GM19468 (cell line): ENCODE data around the gene KRTAP4-2.
"Not testable (repeated sequence)": the region's sequence is repeated elsewhere in the genome, so short reads cannot be mapped to it uniquely, and the experiment has no call there.

ENCODE experiments used
- ATAC-seq: cut with Tn5 transposase; IDR thresholded peaks from one replicate; pipeline ENCODE4 v1.9.1; 2021; ENCODE audit warnings: mild to moderate bottlenecking, moderate library complexity, moderate number of reproducible peaks; ENCODE audit not compliant: unreplicated experiment; ENCODE audit errors: extremely low read depth

The KRTAP4-2 gene

DNA sequence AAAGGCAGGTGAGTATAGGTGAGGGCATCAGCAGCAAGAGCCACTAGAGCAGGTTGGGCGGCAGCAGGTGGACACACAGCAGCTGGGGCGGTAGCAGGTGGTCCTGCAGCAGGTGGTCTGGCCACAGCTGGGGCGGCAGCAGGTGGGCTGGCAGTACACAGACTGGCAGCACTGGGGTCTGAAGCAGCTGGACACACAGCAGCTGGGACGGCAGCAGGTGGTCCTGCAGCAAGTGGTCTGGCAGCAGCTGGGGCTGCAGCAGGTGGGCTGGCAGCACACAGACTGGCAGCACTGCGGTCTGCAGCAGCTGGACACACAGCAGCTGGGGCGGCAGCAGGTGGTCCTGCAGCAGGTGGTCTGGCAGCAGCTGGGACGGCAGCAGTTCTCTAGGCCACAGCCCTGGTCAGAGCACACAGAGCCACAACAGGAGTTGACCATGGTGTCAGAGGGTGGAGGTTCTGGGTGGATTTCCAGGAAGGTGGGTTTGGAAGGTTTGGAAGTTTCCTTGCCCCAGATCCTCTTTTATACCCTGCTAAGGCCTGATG lies at the start of gene KRTAP4-2:
Gene KRTAP4-2 (minus strand): TSS at position 495 of the 545 bp plus-strand sequence. CDS start 57 bp downstream, at position 438.
- ATAC-seq = no peak

DNA sequence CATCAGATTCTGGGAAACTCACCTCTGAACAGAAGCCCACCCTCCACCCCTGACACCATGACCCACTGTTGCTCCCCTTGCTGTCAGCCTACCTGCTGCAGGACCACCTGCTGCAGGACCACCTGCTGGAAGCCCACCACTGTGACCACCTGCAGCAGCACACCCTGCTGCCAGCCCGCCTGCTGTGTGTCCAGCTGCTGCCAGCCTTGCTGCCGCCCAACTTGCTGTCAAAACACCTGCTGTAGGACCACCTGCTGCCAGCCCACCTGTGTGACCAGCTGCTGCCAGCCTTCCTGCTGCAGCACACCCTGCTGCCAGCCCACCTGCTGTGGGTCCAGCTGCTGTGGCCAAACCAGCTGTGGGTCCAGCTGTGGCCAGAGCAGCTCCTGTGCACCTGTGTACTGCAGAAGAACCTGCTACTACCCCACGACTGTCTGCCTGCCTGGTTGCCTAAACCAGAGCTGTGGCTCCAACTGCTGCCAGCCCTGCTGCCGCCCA lies 48.6 kb upstream of the KRTAP4-2 start, which contains the start of gene KRTAP9-2:
Gene KRTAP9-2 (plus strand): TSS at position 51 of the 498 bp plus-strand sequence. CDS start 7 bp downstream, at position 58.
- not testable (repeated sequence) for ATAC-seq

DNA sequence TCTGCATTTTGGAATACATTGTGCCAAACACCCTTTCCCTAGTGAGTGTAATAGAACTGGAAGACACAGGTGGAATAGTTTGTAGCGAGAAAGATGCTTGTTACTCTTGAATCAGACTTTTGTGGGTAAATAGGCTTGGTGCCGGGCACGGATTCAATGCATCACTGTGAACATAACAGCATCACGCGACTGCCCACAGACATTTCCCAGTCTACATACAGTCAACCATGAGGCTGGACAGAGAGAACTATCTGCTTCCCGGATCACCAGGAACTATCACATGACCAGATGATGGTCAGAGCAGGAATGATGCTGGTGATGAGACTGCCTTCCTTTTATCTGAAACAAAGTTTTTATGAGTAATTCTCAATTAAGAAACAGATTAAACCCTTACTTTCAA lies 48.0 kb upstream of the KRTAP4-2 start:
- ATAC-seq = no peak

DNA sequence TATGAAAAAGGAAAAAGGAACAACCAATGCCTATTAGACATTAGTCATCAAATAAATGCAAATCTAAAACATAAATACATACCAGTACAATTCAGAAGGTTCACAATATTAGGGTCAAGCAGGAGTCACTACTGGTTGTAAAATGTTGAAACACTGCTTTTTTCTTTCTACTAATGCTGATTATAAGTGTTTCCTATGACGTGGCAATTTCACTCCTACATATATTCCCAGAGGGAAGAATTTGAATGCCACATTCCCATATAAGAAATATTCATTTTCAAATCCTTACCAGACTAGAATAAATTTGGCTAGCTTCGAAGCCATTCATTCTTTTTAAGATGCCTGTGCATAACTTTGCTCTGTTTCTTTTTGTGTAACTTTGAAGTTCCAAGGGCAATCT lies 45.8 kb upstream of the KRTAP4-2 start:
- ATAC-seq = no peak

DNA sequence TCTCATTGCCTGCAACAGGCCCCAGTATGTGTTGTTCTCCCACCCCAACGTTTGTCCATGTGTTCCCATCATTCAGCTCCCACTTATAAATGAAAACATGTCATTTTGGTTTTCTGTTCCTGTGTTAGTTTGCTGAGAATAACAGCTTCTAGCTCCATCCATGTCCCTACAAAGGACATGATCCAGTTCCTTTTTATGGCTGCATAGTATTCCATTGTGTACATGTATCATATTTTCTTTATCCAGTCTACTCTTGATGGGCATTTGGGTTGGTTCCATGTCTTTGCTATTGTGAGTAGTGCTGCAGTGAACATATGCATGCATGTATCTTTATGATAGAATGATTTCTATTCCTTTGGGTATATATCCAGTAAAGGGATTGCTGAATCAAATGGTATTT lies 37.7 kb upstream of the KRTAP4-2 start:
- ATAC-seq = no peak

- no peak for ATAC-seq
Observed at GRCh38 chr17:41212524-41213169, 34.6 kb upstream of the KRTAP4-2 start.

DNA sequence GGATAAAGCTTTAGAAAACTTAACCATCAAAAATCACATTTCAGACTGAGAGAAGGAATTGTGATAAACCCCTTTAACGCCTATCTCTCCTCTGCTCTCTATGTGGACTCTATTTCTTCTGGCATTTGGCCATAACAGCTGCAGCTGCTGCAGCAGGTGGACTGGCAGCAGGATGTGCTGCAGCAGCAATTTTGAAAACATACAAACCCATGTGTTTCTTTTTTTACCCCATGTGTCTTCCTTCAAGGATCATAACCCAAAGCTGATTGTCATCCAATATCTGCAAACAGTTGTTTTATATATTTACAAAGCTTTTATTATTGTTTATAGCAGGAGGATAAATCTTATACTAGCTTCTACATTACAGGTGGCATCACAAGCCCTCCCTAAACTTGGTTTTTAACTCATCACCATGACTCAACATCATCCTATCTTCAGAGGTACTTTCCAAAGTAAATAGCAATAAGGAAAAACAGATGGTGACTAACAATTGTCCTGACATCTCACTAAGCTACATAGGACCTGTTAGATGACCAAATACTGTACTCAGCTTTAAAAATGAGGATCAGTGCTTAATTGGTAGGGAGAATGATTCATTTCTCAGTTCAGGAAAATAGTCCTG lies 33.9 kb upstream of the KRTAP4-2 start:
- no peak for ATAC-seq

GRCh38 chr17:41199421-41200078 lies 21.5 kb upstream of the KRTAP4-2 start:
- no peak for ATAC-seq

- ATAC-seq = no peak
Observed at GRCh38 chr17:41196068-41196467, 18.0 kb upstream of the KRTAP4-2 start.

DNA sequence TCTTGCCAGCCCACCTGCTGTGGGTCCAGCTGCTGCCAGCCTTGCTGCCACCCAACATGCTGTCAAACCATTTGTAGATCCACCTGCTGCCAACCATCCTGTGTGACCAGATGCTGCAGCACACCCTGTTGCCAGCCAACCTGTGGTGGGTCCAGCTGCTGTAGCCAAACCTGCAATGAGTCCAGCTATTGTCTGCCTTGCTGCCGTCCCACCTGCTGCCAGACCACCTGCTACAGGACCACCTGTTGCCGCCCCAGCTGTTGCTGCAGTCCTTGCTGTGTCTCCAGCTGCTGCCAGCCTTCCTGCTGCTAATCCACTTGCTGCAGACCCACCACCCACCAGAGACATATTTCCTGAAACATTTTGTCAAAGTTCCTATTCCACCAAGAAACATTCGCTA lies 12.3 kb upstream of the KRTAP4-2 start:
- ATAC-seq = no peak

DNA sequence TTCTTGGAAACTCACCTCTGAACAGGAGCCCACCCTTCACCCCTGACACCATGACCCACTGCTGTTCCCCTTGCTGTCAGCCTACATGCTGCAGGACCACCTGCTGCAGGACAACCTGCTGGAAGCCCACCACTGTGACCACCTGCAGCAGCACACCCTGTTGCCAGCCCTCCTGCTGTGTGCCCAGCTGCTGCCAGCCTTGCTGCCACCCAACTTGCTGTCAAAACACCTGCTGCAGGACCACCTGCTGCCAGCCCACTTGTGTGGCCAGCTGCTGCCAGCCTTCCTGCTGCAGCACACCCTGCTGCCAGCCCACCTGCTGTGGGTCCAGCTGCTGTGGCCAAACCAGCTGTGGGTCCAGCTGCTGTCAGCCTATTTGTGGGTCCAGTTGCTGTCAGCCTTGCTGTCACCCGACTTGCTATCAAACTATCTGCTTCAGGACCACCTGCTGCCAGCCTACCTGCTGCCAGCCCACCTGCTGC lies 11.9 kb upstream of the KRTAP4-2 start, which contains the start of gene KRTAP9-1:
Gene KRTAP9-1 (plus strand): TSS at position 51 of the 482 bp plus-strand sequence. CDS start 0 bp downstream, at position 51.
- not testable (repeated sequence) for ATAC-seq

- ATAC-seq = no peak
Observed at GRCh38 chr17:41186872-41187271, 8.9 kb upstream of the KRTAP4-2 start.

- no peak for ATAC-seq
Observed at GRCh38 chr17:41185001-41185400, 7.0 kb upstream of the KRTAP4-2 start.

DNA sequence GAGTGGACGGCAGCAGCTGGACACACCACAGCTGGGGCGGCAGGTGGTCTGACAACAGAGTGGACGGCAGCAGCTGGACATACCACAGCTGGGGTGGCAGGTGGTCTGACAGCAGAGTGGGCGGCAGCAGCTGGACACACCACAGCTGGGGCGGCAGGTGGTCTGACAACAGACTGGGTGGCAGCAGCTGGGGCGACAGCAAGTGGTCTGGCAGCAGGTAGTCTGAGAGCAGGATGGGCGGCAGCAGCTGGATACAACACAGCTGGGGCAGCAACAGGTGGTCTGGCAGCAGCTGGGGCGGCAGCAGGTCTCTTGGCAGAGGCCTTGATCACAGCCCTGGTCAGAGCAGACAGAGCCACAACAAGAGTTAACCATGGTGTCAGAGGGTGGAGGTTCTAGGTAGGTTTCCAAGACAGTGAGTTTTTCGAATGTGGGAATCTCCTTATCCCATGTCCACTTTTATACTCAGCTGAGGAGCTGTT lies 6.5 kb upstream of the KRTAP4-2 start, which contains the start of gene KRTAP4-1:
Gene KRTAP4-1 (minus strand): TSS at position 432 of the 482 bp plus-strand sequence. CDS start 57 bp downstream, at position 375.
- ATAC-seq = no peak

GRCh38 chr17:41178843-41179616 lies 1.0 kb upstream of the KRTAP4-2 start:
- no peak for ATAC-seq

- ATAC-seq = no peak
Observed at GRCh38 chr17:41178341-41178740, 320 bp upstream of the KRTAP4-2 start.

DNA sequence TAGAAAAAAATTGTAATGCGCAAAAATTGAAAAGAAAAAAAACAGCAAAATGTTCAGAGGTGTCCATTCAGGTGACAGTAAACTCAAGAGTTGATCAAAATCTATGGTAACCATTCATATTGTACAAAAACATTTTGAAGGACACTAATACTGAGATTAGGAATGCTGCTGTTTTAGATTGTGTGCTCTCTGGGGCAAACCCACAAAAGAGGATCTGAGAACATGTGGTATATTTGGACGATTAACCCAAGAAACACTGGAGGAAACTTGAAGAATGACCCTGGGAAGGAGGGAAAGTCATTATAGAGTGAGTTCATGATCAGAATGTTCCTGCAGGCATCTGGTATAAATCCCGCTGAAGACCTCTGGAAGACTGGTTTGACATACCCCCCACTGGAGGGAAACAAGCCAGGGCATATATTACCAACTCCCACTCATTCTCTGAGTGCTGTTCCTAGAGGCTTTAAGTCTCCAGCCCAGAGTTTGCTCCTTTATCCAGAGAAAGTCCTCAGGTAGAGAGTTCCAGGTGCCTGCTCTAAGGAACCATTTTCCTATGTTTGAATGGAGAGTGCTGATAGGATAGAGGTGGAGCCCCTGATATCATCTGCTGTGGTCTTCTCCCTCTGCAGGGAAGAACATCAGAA lies 1.2 kb downstream of the KRTAP4-2 start:
- peak; percentile 14 for ATAC-seq

- no peak for ATAC-seq
Observed at GRCh38 chr17:41171886-41172285, 6.1 kb downstream of the KRTAP4-2 start.

DNA sequence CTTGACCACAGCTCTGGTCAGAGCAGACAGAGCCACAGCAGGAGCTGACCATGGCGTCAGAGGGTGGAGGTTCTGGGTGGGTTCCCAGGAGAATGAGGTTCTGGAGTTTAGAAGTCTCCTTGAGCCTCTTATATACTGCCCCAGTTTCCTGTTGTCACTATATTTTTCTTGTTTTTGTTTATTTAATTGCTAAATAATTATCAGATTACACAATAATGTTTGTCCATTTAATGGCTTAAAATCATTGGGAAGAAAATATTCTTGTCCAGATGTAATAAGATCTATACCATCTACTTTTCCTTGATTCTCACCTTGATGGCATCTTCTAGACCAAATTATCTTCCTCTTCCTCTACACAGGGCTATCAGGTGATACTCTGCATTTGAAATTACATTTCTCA lies 9.9 kb downstream of the KRTAP4-2 start, which contains the start of gene KRTAP4-3:
Gene KRTAP4-3 (minus strand): TSS at position 101 of the 400 bp plus-strand sequence. CDS start 49 bp downstream, at position 52.
- ATAC-seq = no peak
